Measurements from ENCODE around the gene HSP90AA1.
A peak's percentile ranks its signal among the peaks of the same experiment; 100 is the strongest.
"Not testable (repeated sequence)": the region's sequence is repeated elsewhere in the genome, so short reads cannot be mapped to it uniquely, and the experiment has no call there.

Gene HSP90AA1

DNA sequence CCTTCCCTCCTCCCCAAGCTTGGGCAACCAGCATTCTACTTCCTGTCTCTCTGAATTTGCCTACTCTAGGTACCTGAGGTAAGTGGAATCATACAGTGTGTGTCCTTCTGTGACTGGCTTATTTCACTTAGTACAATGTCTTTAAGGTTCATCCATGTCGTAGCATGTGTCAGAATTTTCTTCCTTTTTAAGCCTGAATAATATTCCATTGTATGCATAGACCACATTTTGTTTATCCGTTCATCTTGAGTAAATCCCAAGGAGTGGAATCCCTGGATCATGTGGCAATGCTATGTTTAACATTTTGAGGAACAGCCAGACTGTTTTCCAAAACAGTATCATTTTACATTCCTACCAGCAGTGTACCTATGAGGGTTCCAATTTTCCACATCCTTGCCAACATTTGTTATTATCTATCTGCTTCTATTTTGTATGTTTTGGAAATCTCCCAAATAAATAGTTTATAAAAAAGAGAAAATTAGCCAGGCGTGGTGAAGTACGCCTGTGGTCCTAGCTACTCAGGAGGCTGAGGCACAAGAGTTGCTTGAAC lies 12.4 kb downstream of the HSP90AA1 start:
- DNase-seq (ENCODE audit: low read depth in 2 of 2, low spot score in 1 of 2) = no peak

DNA sequence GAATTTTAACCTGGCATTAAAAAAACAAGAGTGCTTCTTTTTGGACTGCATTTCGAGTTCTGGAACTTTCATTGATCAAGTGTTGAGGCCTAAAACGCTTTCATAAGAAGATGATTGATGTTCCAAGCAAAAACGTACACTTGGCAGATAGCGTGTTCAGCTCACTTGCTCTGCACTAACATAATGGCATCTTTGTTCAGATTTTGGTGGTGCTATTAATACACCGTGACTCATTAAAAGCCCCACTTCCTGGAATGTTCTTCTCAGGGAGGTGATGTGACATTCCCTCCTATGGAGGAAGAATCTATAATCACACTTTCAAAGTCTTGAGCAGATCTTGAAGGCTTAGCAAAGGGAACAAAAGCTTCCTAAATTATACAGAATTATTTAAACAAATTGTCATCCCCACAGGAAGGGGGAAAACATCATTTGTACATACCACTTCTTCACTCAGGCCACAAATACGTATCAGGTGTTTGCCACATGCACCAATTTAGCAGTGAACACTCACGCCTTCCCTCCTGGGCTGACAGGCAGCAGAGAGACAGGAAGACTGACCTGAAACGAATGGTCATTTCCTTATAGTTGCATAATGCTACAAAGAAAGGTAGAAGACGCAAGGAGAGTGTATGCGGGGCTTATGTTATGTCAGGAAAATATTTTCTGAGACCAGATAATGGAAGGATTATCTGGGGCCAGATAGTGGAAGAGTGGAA lies 15.4 kb downstream of the HSP90AA1 start:
- no peak for DNase-seq (ENCODE audit: low read depth in 2 of 2, low spot score in 1 of 2)

DNA sequence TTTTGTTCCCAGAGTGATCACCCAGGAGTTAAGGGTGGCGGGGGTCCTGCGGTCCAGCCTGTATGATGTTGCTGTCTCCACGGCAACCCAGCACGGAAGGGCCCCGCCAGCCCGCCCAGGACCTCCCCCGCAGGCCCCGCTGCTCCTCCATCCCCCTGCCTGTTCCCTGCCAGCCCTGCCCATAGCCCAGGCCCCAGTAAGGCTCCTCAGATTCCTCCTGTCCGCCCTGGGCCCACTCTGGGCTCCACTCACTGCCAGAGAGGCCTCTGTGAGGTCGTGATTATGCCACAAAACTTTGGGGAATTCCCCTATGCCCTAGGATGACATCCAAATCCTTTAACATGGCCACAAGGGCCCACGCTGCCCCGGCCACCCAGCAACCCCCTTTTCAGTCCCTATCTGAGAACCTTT lies 20.8 kb downstream of the HSP90AA1 start:
- DNase-seq (ENCODE audit: low read depth in 2 of 2, low spot score in 1 of 2) = no peak

DNA sequence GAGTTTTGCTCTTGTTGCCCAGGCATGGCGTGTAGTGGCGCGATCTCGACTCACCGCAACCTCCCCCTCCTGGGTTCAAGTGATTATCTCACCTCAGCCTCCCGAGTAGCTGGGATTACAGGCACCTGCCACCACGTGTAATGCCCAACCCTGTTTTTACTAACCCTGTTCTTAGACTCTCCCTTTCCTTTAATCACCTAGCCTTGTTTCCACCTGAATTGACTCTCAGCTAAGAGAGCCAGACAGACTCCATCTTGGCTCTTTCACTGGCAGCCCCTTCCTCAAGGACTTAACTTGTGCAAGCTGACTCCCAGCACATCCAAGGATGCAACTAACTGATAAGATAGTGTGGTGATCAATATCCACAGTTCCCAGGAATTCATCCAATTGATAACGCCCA lies 22.3 kb downstream of the HSP90AA1 start:
- not testable (repeated sequence) for DNase-seq (ENCODE audit: low read depth in 2 of 2, low spot score in 1 of 2)

DNA sequence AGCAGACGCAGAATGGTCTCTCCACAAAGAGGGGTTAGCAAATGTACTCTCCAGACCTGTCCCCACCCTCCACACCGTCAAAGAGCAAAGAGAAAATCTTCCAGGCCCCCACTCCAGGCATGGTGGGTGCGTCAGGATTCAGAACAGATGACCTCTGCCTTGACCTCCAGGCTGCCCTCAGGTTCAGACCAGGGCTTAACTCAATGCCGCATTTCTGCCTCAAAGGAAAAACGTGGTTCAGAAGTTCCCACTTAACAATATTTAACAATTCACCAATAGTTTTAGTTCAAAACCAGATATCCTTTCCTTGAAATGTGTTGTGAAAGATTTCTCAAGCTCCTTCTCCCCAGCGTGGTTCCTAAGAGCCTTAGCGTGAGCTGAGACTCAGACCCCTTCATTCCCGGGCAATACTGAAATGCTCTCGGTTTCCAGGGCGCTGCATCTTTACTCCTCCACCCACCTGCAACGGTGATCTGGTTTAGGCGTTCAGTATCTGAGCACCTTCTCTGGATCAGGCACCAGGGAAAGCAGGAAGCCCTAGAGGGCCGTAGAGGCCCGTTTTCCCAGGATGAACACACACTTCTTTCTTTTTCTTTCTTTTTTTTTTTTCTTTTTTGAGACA lies 22.9 kb downstream of the HSP90AA1 start:
- no peak for DNase-seq (ENCODE audit: low read depth in 2 of 2, low spot score in 1 of 2)

DNA sequence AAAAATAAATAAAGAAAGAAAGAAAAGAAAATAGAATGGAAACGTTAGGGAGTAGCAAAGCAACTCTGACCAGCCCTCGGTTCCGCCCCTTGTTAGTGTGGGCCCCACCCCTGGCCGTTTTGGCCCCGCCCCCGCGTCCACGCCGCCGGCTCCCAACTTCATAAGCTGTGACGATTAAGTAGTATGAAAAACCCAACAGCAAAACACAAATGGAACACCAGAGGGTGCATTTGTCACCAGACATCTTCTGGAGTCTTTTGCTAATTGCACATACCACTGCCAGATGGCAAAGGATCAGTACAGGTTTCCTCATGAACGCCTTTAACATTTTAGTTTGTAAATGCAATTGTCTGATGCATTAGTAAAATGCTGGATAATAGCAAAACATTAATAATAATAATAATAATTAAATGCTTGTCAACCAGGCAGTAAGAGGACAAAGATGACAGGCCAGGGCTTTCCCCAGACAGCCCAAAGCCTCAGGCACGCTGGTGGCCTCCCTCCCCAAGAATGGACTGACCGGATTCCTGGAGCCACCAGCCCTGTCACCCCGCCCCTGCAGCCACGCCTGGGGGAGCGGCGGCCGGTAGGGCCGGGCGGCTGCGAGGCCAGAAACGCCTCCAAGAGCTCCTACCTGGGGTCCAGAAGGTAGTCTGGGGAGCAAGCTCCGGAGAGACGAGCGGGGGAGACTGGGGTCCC lies 23.6 kb downstream of the HSP90AA1 start:
- DNase-seq (ENCODE audit: low read depth in 2 of 2, low spot score in 1 of 2) = peak; percentile 22 to 43

DNA sequence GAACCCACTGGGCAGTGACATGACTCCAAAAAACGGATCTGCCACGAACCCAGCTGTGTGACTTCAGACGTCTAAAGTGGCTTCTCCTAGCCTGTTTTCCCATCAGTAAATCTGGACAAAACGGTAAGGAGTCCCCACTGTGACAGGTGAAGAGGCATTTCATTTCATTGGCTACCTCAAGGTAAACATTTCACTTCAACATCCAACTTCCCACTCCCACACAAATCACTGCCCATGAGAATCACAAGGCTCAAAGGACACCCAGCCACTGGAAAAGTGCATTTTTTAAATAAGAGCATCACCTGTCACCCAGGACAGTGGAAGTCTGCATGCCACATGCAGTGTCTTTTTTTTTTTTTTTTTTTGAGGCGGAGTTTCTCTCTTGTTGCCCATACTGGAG lies 27.9 kb downstream of the HSP90AA1 start:
- DNase-seq (ENCODE audit: low read depth in 2 of 2, low spot score in 1 of 2) = no peak

DNA sequence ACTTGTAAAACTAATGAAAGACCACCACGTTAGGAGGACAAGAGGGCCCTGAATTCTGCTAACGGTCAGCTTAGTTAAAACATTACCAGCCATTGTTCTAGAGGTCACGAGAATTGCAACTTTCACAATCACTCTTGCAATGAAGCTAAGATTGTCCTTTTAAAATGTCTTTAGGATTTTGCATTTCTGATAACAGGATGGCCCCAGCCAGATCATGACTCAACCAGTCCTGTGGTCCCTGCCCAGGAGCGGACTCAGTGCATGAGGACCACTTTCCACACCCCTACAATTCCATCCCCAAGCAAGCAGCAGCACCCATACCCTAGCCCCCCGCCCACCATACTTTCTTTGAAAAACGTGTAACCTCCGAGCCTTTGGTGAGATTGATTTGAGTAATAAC lies 28.7 kb downstream of the HSP90AA1 start:
- no peak for DNase-seq (ENCODE audit: low read depth in 2 of 2, low spot score in 1 of 2)

DNA sequence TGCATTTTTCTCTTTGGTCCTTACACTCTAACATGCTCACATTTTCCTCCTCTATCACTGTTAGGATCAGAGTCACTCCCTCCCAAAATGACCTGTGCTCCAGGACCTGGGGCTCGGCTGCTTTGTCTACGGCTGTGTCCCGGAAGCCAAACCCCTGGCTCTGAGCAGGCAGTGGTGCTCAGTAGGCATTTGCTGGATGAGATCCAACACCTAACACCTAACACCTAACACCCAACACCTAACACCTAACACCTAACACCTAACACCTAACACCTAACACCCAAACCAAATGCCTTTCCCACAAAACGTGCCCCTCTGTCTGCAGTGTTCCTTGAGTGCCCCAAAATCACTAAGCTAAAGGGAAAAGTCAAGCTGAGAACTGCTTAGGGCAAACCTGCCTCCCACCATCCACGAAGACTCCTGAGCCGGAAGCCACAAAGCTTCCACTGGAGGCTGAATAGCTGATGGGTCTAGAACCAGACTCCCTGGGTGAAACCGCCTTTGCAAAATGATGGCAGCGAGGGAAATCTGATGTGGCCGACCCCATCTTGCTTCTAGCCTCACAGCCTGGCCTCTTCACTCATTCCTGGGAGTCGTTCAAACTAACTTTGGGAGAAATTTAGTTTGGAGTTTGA lies 29.2 kb downstream of the HSP90AA1 start:
- no peak for DNase-seq (ENCODE audit: low read depth in 2 of 2, low spot score in 1 of 2)

DNA sequence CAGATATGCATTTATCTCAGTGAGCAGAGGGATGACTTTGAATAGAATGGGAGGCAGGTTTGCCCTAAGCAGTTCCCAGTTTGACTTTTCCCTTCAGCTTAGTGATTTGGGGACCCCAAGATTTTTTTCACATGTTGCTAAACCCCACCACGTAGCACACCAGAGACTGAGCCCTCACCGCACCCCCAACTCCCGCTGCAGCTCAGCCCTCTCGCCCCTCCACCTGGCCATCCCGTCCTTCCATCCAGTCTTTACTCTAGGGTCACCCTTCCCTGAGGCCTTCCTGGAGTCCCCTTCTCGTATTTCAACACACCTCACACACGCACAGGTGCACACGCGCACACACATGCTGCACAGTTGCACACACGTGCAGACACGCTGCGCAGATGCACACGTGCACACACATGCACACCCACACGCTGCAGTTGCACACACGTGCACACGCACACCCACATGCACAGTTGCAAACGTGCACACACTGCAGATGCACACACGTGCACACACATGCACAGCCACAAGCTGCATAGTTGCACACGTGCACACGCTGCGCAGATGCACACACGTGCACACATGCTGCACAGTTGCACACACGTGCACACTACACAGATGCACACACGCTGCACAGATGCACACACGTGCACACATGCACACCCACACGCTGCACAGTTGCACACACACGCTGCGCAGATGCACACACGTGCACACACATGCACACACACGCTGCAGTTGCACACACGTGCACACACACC lies 30.0 kb downstream of the HSP90AA1 start:
- DNase-seq (ENCODE audit: low read depth in 2 of 2, low spot score in 1 of 2) = no peak

DNA sequence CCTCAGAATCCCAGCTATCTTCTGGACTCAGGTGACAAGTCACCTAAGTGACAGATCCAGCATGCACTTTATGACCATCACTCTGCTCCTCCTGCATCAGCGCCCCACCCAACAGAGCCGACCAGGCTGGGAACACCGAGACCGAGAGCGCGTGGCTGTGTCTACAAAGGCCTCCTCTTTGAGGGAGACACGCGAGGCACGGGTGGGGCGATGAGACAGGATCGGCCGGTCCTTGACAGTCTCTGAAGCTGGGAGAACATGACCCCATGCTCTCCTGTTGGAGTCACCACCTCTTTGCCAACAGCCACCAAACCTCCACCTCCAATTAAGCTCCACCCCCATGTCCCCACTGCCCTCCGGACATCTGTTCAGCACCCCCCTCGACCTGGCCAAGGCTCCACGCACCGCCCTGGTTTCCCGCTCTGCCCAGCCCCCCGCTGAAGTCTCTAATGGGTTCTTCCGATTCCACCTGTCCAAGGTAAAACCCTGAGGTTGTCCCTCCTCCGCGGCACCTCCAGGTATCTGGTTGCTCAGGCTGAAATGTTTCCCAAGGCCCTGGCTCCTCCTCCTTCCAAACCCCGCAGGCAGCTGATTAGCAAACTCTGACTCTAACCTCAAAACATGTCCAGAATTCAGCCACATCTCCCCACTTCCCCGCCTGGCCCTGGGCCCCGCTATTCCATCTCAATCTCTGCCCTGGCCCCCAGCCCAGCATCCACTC lies 31.5 kb downstream of the HSP90AA1 start:
- no peak for DNase-seq (ENCODE audit: low read depth in 2 of 2, low spot score in 1 of 2)

DNA sequence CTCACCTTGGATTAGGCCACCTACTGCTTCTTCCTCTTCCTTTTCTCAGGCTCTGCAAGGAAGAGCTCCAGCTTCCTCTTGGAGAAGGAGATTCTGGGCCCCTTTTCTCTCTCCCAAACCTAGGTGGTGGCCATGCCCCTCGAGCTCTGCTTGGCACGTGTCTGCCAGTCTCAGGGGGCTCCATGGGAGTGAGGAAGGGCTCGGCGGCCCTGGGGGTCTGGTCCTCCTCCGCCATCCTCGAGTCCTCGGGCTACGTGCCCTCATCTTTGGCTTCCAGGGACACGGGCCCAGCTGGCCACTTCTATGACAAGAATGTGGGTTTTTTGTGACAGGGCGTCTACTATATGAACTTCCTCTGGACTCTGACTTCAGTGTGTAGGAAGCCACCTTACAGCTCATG lies 34.3 kb downstream of the HSP90AA1 start:
- no peak for DNase-seq (ENCODE audit: low read depth in 2 of 2, low spot score in 1 of 2)

DNA sequence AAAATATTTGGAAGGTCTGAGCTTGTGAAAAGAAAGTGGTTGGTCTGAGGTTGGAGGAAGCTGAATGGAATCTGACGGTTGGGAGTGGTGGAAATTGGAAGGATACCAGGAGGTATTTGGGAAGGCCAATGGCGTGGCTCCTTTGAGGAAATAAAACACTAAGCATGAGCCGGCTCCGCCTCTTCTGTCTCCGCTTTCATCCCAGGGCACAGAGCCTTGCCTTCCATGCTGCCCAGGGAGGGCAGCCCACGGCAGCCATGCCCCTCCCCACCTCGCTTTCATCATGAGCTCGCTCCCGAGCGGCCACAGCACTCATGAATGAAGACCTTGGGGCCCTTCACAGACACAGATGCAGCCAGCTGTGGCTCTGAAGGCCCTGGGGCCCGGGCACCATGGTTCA lies 36.2 kb downstream of the HSP90AA1 start:
- DNase-seq (ENCODE audit: low read depth in 2 of 2, low spot score in 1 of 2) = no peak

DNA sequence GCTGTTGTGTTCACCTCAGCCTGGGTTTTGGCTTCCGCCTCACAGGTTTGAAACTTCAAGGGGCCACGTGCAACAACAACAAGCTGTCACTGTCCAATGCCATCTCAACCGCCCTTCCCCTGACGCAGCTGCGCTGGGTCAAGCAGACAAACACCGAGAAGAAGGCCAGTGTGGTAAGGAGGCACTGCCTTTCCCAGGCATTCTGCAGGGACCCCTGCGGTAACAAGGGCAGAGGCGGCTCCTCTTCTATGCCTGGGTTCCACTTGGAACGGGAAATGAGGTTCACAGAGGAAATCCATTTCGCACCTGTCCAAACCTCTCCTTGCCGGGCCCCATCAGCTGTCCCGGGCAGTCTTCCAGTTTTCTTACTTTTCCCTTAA lies 36.8 kb downstream of the HSP90AA1 start:
- DNase-seq (ENCODE audit: low read depth in 2 of 2, low spot score in 1 of 2) = no peak

DNA sequence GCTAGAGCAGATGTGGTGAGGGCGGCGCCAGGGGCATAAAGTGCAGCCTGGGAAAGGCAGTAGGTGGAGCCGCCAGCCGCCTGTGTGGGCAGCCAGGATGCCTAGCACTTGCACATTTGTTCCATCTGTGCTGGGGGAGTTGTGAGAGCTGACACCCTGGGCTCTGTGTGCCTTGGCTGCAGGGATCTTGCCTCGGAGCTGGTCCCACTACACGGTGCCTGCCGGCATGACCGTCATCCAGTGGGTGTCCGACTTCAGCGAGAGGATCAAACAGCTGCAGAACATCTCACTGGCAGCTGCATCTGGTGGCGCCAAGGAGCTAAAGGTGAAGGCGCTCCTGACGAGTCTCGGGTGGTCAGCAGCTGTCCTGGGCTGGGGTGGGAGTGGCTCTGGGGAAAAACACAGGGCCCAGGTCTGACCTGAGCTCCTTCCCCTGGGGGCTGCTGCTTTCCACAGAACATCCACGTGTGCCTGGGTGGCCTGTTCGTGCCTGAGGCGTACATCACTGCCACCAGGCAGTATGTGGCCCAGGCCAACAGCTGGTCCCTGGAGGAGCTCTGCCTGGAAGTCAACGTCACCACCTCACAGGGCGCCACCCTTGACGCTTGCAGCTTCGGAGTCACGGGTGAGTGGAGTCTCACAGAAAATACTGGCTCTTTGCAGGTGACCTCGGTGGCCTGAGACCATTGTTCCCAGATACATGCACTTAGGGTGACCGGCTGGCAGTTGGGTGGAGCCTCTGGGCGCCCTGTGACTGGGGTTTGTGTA lies 37.4 kb downstream of the HSP90AA1 start:
- no peak for DNase-seq (ENCODE audit: low read depth in 2 of 2, low spot score in 1 of 2)

DNA sequence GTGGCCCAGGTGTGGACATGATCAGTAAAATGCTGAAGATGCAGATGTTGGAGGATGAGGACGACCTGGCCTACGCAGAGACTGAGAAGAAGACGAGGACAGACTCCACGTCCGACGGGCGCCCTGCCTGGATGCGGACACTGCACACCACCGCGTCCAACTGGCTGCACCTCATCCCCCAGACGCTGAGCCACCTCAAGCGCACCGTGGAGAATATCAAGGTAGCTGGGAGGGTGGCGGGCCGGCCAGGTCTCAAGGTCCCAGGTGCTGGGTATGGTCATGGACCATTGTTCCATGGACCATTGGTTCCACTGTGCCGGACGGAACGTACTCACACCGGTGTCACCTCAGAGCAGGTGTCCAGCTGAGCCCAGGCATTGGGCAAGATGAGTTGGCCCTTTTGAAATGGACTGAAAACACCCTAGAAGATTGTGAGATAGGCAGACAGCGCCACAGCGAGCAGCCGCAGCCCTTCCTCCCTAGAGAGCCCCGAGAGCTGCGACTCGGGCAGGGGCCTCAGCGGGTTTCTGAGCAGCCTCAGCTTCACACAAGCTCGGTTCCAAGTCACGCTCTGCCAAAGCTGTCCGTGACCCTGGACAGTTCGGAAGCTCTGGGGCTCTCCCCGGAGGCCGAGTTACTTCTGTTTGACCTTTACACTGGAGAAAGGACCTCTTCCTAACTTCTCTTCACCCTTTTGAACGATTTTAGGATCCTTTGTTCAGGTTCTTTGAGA lies 38.9 kb downstream of the HSP90AA1 start:
- DNase-seq (ENCODE audit: low read depth in 2 of 2, low spot score in 1 of 2) = no peak

DNA sequence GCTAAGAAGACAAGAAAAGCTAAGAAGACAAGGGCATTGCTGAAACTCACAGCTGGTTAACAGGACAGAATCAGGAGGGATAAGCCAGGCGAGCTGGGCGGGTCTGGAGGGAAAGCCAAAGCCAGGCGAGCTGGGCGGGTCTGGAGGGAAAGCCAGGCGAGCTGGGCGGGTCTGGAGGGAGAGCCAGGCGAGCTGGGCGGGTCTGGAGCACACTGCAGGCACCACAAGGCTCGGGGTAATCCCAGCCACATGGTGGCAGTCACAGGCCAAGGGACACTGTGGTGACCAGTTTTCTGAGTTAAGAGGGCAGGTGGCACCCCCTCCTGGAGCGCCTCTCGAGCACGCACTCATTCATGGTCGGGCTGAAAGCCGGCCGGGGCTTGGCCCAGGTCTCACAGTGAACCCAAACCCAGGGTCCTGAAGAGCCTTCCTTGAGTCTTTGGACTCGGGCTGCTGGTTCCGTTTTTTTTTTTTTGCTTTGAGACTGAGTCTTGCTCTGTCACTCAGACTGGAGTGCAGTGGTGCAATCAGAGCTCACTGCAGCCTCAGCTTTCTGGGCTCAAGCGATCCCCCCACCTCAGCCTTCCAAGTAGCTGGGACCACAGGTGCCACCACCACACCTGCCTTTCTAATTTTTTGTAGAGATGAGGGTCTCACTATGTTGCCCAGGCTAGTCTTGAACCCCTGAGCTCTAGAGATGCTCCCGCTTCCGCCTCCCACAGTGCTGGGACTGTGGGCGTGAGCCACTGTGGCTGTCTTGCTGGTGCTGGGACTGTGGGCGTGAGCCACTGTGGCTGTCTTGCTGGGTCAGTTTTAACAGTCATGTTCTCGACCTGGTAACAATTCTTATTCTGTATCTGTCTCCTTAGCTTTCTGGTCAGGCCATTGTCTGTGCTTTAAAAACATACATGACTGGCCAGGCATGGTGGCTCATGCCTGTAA lies 40.2 kb downstream of the HSP90AA1 start:
- no peak for DNase-seq (ENCODE audit: low read depth in 2 of 2, low spot score in 1 of 2)

DNA sequence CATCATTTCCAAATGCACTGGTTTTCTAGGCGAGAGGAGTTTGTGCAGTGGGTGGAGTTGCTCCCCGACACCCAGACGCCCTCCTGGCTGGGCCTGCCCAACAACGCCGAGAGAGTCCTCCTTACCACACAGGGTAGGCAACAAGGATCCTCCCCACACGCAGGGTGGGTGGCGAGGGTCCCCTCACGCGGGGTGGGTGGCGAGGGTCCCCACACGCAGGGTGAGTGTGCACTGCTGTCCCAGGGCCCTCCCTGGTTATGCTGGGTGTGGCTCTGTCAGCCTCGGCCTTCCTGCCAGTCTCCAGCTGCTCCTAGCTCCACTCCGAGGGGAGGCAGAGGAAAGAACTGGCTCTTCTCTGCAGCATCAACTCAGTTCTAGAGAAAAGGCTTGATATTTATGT lies 42.3 kb downstream of the HSP90AA1 start:
- DNase-seq (ENCODE audit: low read depth in 2 of 2, low spot score in 1 of 2) = no peak

Data from stimulated activated CD8-positive, alpha-beta memory T cell treated with anti-CD3 and anti-CD28 coated beads, Interleukin-4, amount 100 ng/mL, for 1 hour (primary cell).